GM18499 (cell line): Measurements from ENCODE around the gene MEGF6.

Source experiments
- ATAC-seq: cut with Tn5 transposase; IDR thresholded peaks from one replicate; pipeline ENCODE4 v1.9.1; 2021; ENCODE audit warnings: moderate number of reproducible peaks; ENCODE audit not compliant: insufficient read depth, unreplicated experiment

MEGF6 gene

GRCh38 chr1:3561702-3562101, 49.6 kb downstream of the MEGF6 start:
- ATAC-seq = no peak

- ATAC-seq = no peak
Measured at GRCh38 chr1:3560981-3561380, 50.3 kb downstream of the MEGF6 start.

- ATAC-seq = no peak
Measured at GRCh38 chr1:3560251-3560871, 50.9 kb downstream of the MEGF6 start.

- no peak for ATAC-seq
Measured at GRCh38 chr1:3558036-3558726, 53.1 kb downstream of the MEGF6 start.

GRCh38 chr1:3557366-3557765, 53.9 kb downstream of the MEGF6 start:
- no peak for ATAC-seq

- no peak for ATAC-seq
Measured at GRCh38 chr1:3556336-3556735, 55.0 kb downstream of the MEGF6 start.

GRCh38 chr1:3555131-3555920, 56.0 kb downstream of the MEGF6 start:
- ATAC-seq = no peak

GRCh38 chr1:3553940-3554223, 57.4 kb downstream of the MEGF6 start:
- no peak for ATAC-seq

- no peak for ATAC-seq
Measured at GRCh38 chr1:3553166-3553939, 58.0 kb downstream of the MEGF6 start.

- no peak for ATAC-seq
Measured at GRCh38 chr1:3552751-3553150, 58.6 kb downstream of the MEGF6 start.

GRCh38 chr1:3552176-3552575, 59.1 kb downstream of the MEGF6 start:
- no peak for ATAC-seq

GRCh38 chr1:3551711-3552110, 59.6 kb downstream of the MEGF6 start:
- ATAC-seq = no peak

- no peak for ATAC-seq
Measured at GRCh38 chr1:3551290-3551678, 60.0 kb downstream of the MEGF6 start.

- ATAC-seq = no peak
Measured at GRCh38 chr1:3550511-3551289, 60.6 kb downstream of the MEGF6 start.

GRCh38 chr1:3548895-3549294, 62.4 kb downstream of the MEGF6 start:
- no peak for ATAC-seq

GRCh38 chr1:3548156-3548893, 63.0 kb downstream of the MEGF6 start:
- no peak for ATAC-seq

GRCh38 chr1:3547055-3548005, 64.0 kb downstream of the MEGF6 start:
- ATAC-seq = no peak

- no peak for ATAC-seq
Measured at GRCh38 chr1:3546048-3546384, 65.3 kb downstream of the MEGF6 start.
